ENCODE measurements around the gene SIGLECL1. TPM values are rescaled to one million over a fixed set of nuclear protein-coding genes. Genes with fewer than 3 reads are reported as not detected.

Gene SIGLECL1
- total and polyA plus RNA-seq, 2 experiments from 2014 or later, result not detected

- H2AFZ ChIP-seq, result no peak within 1 kb of the TSS; the same call in 1 of the 2 replicates
- H3K4me1 ChIP-seq (ENCODE audit: insufficient read depth), result peaks cover 17% of the 10 kb centered on the region
- H3K27ac ChIP-seq (ENCODE audit: low read depth), result no peak within 1 kb of the TSS
- H3F3A ChIP-seq (replicated peaks; ENCODE audit: low read depth), result no peaks in the 10 kb centered on the region
- no peaks in the 10 kb centered on the region for H3K27me3 ChIP-seq (ENCODE audit: insufficient read depth)
- H3K36me3 ChIP-seq (ENCODE audit: insufficient read depth), result no peaks in the 10 kb centered on the region
- TF ChIP-seq STAT1 (IDR thresholded peaks at IDR 0.05; ENCODE audit: unreplicated experiment), result no peak
- TF ChIP-seq POLR2AphosphoS5 (IDR thresholded peaks at IDR 0.05; ENCODE audit: low read depth), result 0 out of 2 replicates have a peak, but pooled peaks have one; percentile 20
- H3K4me3 Mint-ChIP-seq, result peak within 1 kb of the TSS; percentile 78
- H3K27ac Mint-ChIP-seq, result peak within 1 kb of the TSS; percentile 66; the same call in 1 of the 2 replicates
- peaks cover 8% of the 10 kb centered on the region for H3K27me3 Mint-ChIP-seq (ENCODE audit: insufficient read depth, low read depth, poor library complexity)
- peak; percentile 70 for DNase-seq (ENCODE audit: low spot score)
- no peaks in the 10 kb centered on the region for H3K9me2 ChIP-seq (ENCODE audit: insufficient read depth)
- no peaks in the 10 kb centered on the region for H3K79me2 ChIP-seq (replicated peaks; ENCODE audit: insufficient read depth)
- no peaks in the 10 kb centered on the region for H4K20me1 ChIP-seq (replicated peaks; ENCODE audit: insufficient read depth)
- peak; percentile 71 for ATAC-seq
- H3K36me3 Mint-ChIP-seq (ENCODE audit: low read depth), result peaks cover 22% of the 10 kb centered on the region
- H3K4me2 ChIP-seq, result peak within 1 kb of the TSS; percentile 91
- peaks cover 18% of the 10 kb centered on the region for H3K9me3 Mint-ChIP-seq
- peaks cover 25% of the 10 kb centered on the region for H3K4me1 Mint-ChIP-seq
- peak within 1 kb of the TSS; percentile 72 for H3K4me3 ChIP-seq
Measured at GRCh38 chr19:51311351-51312257, 60.7 kb downstream of the SIGLECL1 start, which contains the start of gene IGLON5. Gene IGLON5 (plus strand): TSS chr19:51311644. CDS start chr19:51311848, 204 bp downstream.

GRCh38 chr19:51316688-51317087 lies 65.8 kb downstream of the SIGLECL1 start:
- Histone ChIP-seq H3K36me3 (ENCODE audit: insufficient read depth) (no peaks in the 10 kb centered on the region), H3K27me3 (ENCODE audit: insufficient read depth) (no peaks in the 10 kb centered on the region), H2AFZ (no peak overlapping the region), H3F3A (replicated peaks; ENCODE audit: low read depth) (no peaks in the 10 kb centered on the region), H3K4me3 (no peak overlapping the region), H4K20me1 (replicated peaks; ENCODE audit: insufficient read depth) (no peaks in the 10 kb centered on the region; the same call in 1 of the 2 replicates), H3K4me2 (no peak overlapping the region), H3K9me2 (ENCODE audit: insufficient read depth) (no peaks in the 10 kb centered on the region), H3K27ac (ENCODE audit: low read depth) (no peak overlapping the region), H3K4me1 (ENCODE audit: insufficient read depth) (peaks cover 10% of the 10 kb centered on the region), H3K79me2 (replicated peaks; ENCODE audit: insufficient read depth) (no peaks in the 10 kb centered on the region)
- peak; percentile 20 for ATAC-seq
- Mint-ChIP-seq H3K27me3 (ENCODE audit: insufficient read depth, low read depth, poor library complexity) (peaks cover 11% of the 10 kb centered on the region), H3K9me3 (peaks cover 7% of the 10 kb centered on the region), H3K36me3 (ENCODE audit: low read depth) (peaks cover 18% of the 10 kb centered on the region), H3K4me3 (no peak overlapping the region), H3K27ac (no peak overlapping the region), H3K4me1 (peaks cover 20% of the 10 kb centered on the region)
- DNase-seq (ENCODE audit: low spot score), result no peak
- TF ChIP-seq EZH2phosphoT487 (IDR thresholded peaks at IDR 0.05; ENCODE audit: unreplicated experiment) (no peak), STAT1 (IDR thresholded peaks at IDR 0.05; ENCODE audit: unreplicated experiment) (no peak), ETS1 (IDR thresholded peaks at IDR 0.05) (no peak), ZNF114 (CRISPR knock-in tag; IDR thresholded peaks at IDR 0.05) (no peak), JUNB (IDR thresholded peaks at IDR 0.05; ENCODE audit: unreplicated experiment) (no peak), CREB1 (CRISPR knock-in tag; IDR thresholded peaks at IDR 0.05; ENCODE audit: low read depth) (no peak), NANOG (IDR thresholded peaks at IDR 0.05; ENCODE audit: borderline replicate concordance) (no peak), ZNF462 (CRISPR knock-in tag; IDR thresholded peaks at IDR 0.05) (no peak), CTCF (conservative IDR thresholded peaks at IDR 0.05; ENCODE audit: low read depth in 2 of 2) (no peak)

Data from GM23338 (cell line).